Measurements from ENCODE around the gene FGD6.

The FGD6 gene

GRCh38 chr12:95060951-95061350, 156.3 kb downstream of the FGD6 start:
- DNase-seq (ENCODE audit: insufficient read length) (no peak), FAIRE-seq (no peak)
- no peak for TF ChIP-seq TAF1 (IDR thresholded peaks at IDR 0.05; ENCODE audit: borderline replicate concordance, low read depth, low read length)
- TF ChIP-seq POLR2A (IDR thresholded peaks at IDR 0.05; ENCODE audit: low read depth, low read length) = no peak
- no peak for TF ChIP-seq POLR2AphosphoS5 (IDR thresholded peaks at IDR 0.05; ENCODE audit: low read depth, low read length)

- DNase-seq (ENCODE audit: insufficient read length) (no peak), FAIRE-seq (no peak)
- no peak for TF ChIP-seq TAF1 (IDR thresholded peaks at IDR 0.05; ENCODE audit: borderline replicate concordance, low read depth, low read length)
- no peak for TF ChIP-seq POLR2A (IDR thresholded peaks at IDR 0.05; ENCODE audit: low read depth, low read length)
- no peak for TF ChIP-seq POLR2AphosphoS5 (IDR thresholded peaks at IDR 0.05; ENCODE audit: low read depth, low read length)
Observed at GRCh38 chr12:95059984-95060383, 157.3 kb downstream of the FGD6 start.

DNA sequence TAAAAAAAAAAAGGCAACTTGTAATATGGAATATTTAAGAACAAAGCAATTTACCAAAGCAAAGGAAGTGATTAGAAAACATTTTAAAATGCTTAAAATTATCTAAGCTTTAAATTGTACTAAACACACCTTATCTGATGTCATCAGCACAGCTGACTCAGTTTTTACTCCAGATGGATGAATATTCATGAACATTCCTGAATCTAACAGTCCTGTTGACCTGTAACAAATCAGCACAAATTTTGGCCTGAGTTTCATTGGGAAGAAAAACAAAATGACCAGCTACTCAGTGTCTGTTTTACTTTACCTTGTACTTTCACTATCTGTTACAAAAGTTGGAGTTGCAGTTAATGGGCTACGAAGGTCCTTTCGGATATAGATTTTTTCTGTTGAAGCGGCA, 159.8 kb downstream of the FGD6 start:
- DNase-seq (ENCODE audit: insufficient read length) (no peak), FAIRE-seq (no peak)
- no peak for TF ChIP-seq POLR2AphosphoS5 (IDR thresholded peaks at IDR 0.05; ENCODE audit: low read depth, low read length)
- TF ChIP-seq TAF1 (IDR thresholded peaks at IDR 0.05; ENCODE audit: borderline replicate concordance, low read depth, low read length) = no peak
- TF ChIP-seq POLR2A (IDR thresholded peaks at IDR 0.05; ENCODE audit: low read depth, low read length) = no peak

DNA sequence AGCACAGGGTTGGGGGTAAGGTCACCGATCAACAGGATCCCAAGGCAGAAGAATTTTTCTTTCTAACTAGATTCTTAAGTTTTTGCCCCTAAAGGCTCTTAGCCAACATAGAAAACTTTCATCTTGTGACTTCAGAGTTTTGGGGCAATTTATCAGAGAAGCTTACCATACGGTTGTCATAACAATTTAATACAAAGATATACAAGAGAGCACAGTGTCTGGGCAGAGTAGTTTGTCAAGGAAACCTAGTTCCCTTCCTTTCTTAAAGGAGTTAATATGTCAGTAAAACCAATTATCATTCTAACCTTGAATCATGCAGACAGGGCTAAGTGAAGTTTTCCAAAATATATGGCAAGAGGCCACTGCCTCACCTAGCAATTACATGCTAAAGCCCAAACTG, 162.2 kb downstream of the FGD6 start:
- no peak for TF ChIP-seq POLR2A (IDR thresholded peaks at IDR 0.05; ENCODE audit: low read depth, low read length)
- no peak for TF ChIP-seq TAF1 (IDR thresholded peaks at IDR 0.05; ENCODE audit: borderline replicate concordance, low read depth, low read length)
- no peak for TF ChIP-seq POLR2AphosphoS5 (IDR thresholded peaks at IDR 0.05; ENCODE audit: low read depth, low read length)
- FAIRE-seq = no peak

DNA sequence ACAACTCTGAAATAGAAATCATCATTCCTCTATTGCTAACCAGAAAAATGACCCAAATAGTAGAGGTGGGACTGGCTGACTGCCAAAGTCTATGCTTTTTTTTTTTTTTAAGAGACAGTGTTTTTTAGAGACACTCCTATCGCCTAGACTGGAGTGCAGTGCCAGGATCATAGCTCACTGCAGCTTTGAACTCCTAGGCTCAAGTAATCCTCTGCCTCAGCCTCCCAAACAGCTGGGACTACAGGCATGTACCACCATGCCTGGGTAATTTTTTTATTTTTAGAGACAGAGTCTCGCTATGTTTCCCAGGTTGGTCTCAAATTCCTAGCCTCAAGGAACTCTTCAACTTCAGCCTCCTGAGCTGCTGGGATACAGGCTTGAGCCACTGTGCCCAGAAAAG, 163.1 kb downstream of the FGD6 start:
- no peak for FAIRE-seq
- no peak for DNase-seq (ENCODE audit: insufficient read length)
- no peak for TF ChIP-seq POLR2AphosphoS5 (IDR thresholded peaks at IDR 0.05; ENCODE audit: low read depth, low read length)

More for the DNA sequence above, 162.2 kb downstream of the FGD6 start:
- DNase-seq (ENCODE audit: insufficient read length) = no peak

DNA sequence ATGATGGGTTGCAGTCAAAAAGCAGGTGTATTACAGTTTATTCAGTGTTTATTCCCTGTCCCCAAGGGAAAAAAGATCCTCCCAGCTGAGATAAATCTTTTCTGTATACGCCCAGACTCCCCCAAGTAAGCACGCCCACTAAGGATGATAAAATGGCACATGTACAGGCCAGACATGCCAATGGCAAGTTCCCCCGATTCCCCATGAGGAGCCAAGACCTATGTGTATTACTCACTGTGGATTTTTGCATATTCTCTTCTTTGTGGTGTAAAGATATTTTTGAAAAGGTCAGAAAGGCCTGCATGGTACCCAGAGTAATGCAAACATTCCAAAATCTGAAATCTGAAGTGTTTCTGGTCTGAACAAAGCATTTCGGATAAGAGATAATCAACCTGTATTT, 166.0 kb downstream of the FGD6 start:
- FAIRE-seq = no peak
- no peak for TF ChIP-seq POLR2A (IDR thresholded peaks at IDR 0.05; ENCODE audit: low read depth, low read length)
- TF ChIP-seq POLR2AphosphoS5 (IDR thresholded peaks at IDR 0.05; ENCODE audit: low read depth, low read length) = no peak
- no peak for TF ChIP-seq TAF1 (IDR thresholded peaks at IDR 0.05; ENCODE audit: borderline replicate concordance, low read depth, low read length)

DNA sequence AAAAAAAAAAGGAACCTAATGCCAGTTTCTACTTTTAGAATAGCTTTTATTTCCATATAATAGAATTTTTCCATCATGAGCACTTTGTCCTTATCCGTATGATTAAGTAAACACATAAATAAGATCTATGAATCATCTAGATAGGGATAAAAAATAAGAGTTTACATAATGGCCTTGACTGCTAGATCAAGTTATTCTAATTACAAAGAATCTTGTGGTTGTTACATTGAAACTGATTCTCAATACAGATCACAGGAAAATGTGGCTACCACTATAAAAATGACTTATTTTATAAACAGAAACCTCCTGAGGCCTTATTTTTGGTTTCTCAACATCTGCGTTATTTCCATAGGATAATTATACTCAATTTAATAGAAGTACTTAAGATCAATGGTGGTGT, 179.4 kb downstream of the FGD6 start:
- no peak for TF ChIP-seq POLR2AphosphoS5 (IDR thresholded peaks at IDR 0.05; ENCODE audit: low read depth, low read length)
- FAIRE-seq (no peak), DNase-seq (ENCODE audit: insufficient read length) (no peak)

More for the DNA sequence above, 166.0 kb downstream of the FGD6 start:
- no peak for DNase-seq (ENCODE audit: insufficient read length)

- FAIRE-seq (no peak), DNase-seq (ENCODE audit: insufficient read length) (no peak)
- no peak for TF ChIP-seq POLR2A (IDR thresholded peaks at IDR 0.05; ENCODE audit: low read depth, low read length)
Observed at GRCh38 chr12:95034750-95035149, 182.5 kb downstream of the FGD6 start.
